Brain microvascular endothelial cell (primary cell): ENCODE results near the gene CCDC85B.
"Not testable (repeated sequence)": the region's sequence is repeated elsewhere in the genome, so short reads cannot be mapped to it uniquely, and the experiment has no call there.

Source experiments
- DNase-seq: peaks from one replicate; pipeline ENCODE4 v3.0.0-alpha.2; 2020
- H3K27ac ChIP-seq: fragments of 250-450 bp; sonication (Bioruptor Pico); 2 replicates; pipeline ENCODE4 v1.5.1; 2020; ENCODE audit warnings: mild to moderate bottlenecking, moderate library complexity
- H3K27me3 ChIP-seq: fragments of 250-450 bp; sonication (Bioruptor Pico); replicated peaks from 2 replicates; pipeline ENCODE4 v1.5.1; 2020; ENCODE audit warnings: mild to moderate bottlenecking
- H3K36me3 ChIP-seq: fragments of 250-450 bp; sonication (Bioruptor Pico); replicated peaks from 2 replicates; pipeline ENCODE4 v1.5.1; 2020; ENCODE audit warnings: mild to moderate bottlenecking
- H3K4me3 ChIP-seq: 2 replicates; pipeline ENCODE4 v1.5.1; 2011; ENCODE audit warnings: low read depth, mild to moderate bottlenecking, control low read depth, low read length, moderate library complexity
- in situ Hi-C: cut with HindIII; loops from 2 replicates; pipeline ENCODE4 v1.10.0; 2017; ENCODE audit warnings: low sequenced_read_pairs, low pct_ligation_motif_present
- TF ChIP-seq, protein P1 (sequence below): IDR thresholded peaks from 2 replicates; pipeline ENCODE4 v1.5.1; 2011; ENCODE audit warnings: low read depth, mild to moderate bottlenecking, moderate library complexity, low read length, control low read depth, inconsistent platforms; ENCODE audit errors: missing control alignments

CCDC85B gene

DNA sequence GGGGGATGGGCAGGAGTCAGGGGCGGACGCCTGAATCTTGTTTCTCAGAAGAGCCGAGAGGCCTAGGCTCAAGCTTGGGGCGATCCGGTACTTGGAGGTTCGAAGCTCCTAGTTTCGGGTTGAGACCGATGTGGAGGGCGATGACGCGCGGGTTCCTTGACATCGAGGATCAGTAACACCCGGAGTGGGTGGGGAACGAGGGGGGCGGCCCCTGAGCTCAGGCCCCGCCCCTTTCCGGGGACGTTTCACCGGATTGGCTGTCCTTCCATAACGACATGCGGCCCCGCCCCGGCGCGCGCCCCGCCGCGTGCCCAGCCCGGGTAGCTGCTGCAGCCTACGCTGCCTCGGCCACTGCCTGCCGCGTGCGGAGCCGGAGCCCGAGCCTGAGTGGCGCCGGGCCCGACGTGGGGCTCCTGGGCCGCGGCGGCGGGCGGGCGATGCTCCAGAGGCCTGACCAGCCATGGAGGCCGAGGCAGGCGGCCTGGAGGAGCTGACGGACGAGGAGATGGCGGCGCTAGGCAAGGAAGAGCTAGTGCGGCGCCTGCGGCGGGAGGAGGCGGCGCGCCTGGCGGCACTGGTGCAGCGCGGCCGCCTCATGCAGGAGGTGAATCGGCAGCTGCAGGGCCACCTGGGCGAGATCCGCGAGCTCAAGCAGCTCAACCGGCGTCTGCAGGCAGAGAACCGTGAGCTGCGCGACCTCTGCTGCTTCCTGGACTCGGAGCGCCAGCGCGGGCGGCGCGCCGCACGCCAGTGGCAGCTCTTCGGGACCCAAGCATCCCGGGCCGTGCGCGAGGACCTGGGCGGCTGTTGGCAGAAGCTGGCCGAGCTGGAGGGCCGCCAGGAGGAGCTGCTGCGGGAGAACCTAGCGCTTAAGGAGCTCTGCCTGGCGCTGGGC lies at the start of gene CCDC85B:
Gene CCDC85B (plus strand): TSS at position 350 of the 895 bp plus-strand sequence. CDS start 111 bp downstream, at position 461.
- in situ Hi-C loops: no loop called here
- Histone ChIP-seq H3K27ac (peak within 1 kb of the TSS; percentile 80), H3K27me3 (no peaks in the 10 kb centered on the region), H3K4me3 (peak within 1 kb of the TSS; percentile 61), H3K36me3 (peaks cover 41% of the 10 kb centered on the region)
- DNase-seq: peak; percentile 94
- TF ChIP-seq, protein P1, sequence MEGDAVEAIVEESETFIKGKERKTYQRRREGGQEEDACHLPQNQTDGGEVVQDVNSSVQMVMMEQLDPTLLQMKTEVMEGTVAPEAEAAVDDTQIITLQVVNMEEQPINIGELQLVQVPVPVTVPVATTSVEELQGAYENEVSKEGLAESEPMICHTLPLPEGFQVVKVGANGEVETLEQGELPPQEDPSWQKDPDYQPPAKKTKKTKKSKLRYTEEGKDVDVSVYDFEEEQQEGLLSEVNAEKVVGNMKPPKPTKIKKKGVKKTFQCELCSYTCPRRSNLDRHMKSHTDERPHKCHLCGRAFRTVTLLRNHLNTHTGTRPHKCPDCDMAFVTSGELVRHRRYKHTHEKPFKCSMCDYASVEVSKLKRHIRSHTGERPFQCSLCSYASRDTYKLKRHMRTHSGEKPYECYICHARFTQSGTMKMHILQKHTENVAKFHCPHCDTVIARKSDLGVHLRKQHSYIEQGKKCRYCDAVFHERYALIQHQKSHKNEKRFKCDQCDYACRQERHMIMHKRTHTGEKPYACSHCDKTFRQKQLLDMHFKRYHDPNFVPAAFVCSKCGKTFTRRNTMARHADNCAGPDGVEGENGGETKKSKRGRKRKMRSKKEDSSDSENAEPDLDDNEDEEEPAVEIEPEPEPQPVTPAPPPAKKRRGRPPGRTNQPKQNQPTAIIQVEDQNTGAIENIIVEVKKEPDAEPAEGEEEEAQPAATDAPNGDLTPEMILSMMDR: peak; percentile 22

DNA sequence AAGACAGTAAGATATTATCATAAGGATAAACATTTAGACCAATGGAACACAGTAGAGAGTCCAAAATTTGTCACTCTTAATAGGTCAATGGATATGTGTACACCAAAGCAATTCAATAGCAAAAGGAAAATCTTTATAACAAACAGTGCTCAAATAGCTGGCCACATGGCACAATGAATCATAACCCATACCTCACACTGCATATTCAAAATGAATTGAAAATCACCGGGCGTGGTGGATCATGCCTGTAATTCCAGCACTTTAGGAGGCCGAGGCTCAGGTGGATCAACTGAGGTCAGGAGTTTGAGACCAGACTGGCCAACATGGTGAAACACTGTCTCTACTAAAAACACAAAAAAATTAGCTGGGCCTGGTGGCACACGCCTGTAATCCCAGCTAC lies 48.3 kb upstream of the CCDC85B start:
- in situ Hi-C loops: no loop called here
- TF ChIP-seq, protein P1: no peak
- no peaks in the 10 kb centered on the region for H3K36me3 ChIP-seq
- H3K4me3 ChIP-seq: no peak overlapping the region
- DNase-seq: no peak
- H3K27ac ChIP-seq: no peak overlapping the region
- H3K27me3 ChIP-seq: no peaks in the 10 kb centered on the region

DNA sequence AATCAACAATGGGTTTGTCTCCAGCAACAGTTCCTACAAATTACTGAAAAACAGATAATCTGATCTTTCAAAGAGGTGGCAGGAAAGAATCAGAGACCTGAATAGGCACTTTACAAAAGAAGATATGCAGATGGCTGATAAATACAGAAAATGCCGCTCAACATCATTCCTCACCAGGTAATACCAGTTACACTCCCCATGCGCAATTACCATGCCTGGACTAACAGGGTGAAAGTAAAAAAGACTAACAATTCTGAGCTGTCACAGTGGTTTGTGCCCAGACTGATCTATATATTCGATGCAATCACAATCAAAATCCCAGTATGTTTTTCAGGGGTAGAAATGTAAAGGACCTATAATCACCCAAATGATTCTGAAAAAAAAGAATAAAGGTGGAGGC lies 46.7 kb upstream of the CCDC85B start:
- Histone ChIP-seq H3K4me3 (no peak overlapping the region), H3K27ac (no peak overlapping the region), H3K27me3 (no peaks in the 10 kb centered on the region), H3K36me3 (no peaks in the 10 kb centered on the region)
- in situ Hi-C loops: no loop called here
- no peak for DNase-seq
- TF ChIP-seq, protein P1: no peak

DNA sequence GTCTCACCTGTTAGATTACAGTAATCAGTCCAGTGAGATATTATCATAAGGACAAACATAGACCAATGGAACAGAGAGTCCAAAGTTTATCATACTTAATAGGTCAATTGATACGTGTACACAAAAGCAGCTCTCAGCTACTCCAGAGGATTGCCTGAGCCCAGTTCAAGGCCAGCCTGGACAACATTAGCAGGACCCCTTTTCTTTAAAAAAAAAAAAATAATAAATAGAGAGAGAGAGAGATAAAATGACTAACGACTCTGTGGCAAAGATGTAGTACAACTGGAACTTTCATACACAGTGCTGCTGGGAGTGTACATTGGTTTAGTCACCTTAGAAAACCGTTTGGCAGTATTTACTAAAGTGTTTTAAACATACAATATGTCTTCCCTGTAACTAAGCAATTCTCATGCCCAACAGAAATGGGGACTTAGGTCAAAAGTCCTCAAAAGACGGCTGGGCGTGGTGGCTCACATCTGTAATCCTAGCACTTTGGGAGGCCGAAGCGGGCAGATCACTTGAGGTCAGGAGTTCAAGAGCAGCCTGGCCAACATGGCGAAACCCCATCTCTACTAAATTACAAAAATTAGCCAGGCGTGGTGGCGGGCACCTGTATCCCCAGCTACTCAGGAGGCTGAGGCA lies 46.1 kb upstream of the CCDC85B start:
- H3K27ac ChIP-seq: no peak overlapping the region
- TF ChIP-seq, protein P1: no peak
- H3K4me3 ChIP-seq: no peak overlapping the region
- no peak for DNase-seq
- in situ Hi-C loops: no loop called here
- H3K36me3 ChIP-seq: no peaks in the 10 kb centered on the region
- no peaks in the 10 kb centered on the region for H3K27me3 ChIP-seq

DNA sequence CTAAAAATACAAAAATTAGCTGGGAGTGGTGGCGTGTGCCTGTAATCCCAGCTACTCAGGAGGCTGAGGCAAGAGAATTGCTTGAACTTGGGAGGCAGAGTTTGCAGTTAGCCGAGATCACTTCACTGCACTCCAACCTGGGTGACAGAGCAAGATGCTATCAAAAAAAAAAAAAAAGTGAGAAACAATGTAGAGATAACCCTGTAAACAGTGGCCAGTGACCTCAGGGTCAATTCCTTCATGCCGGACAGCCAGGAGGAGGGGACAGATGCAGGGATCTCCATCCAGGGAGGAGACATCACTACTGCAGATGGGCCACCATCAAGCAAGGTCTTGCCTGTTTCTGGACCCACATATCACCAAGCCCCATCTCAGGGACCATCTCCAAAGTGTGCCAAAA lies 42.7 kb upstream of the CCDC85B start:
- no peak for DNase-seq
- no peaks in the 10 kb centered on the region for H3K27me3 ChIP-seq
- in situ Hi-C loops: no loop called here
- peaks cover 20% of the 10 kb centered on the region for H3K36me3 ChIP-seq
- H3K4me3 ChIP-seq: no peak overlapping the region
- no peak overlapping the region for H3K27ac ChIP-seq
- TF ChIP-seq, protein P1: no peak

DNA sequence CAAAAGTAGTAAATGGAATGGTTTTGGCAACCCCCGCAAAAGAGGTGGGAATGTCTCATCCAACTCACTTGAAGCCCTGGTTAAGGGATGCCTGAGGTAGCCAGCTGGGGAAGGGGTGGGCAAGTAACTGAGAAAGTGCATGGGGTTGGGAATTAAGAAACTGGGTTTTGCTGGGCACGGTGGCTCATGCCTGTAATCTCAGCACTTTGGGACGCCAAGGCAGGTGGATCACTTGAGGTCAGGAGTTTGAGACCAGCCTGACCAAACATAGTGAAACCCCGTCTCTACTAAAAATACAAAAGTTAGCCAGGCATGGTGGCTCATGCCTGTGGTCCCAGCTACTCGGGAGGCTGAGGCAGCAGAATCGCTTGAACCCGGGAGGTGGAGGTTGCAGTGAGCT lies 41.8 kb upstream of the CCDC85B start:
- in situ Hi-C loops, H3K4me3 ChIP-seq, H3K27me3 ChIP-seq, H3K27ac ChIP-seq, DNase-seq: not testable (repeated sequence)
- peaks cover 30% of the 10 kb centered on the region for H3K36me3 ChIP-seq
